DOHH2 (cell line): Measurements from ENCODE around the gene THAP4.

Experiments
- H3F3A ChIP-seq: fragments of 200-600 bp; sonication (generic), shearing (Covaris generic); 2 replicates; pipeline ENCODE4 v1.6.0; 2016; ENCODE audit warnings: antibody characterized with exemption, mild to moderate bottlenecking; ENCODE audit not compliant: control insufficient read depth, insufficient read depth
- H3K27ac ChIP-seq: fragments of 200-600 bp; sonication (generic); 2 replicates; pipeline ENCODE4 v1.5.1; 2014; ENCODE audit warnings: low read depth, mild to moderate bottlenecking, low read length, moderate library complexity
- H3K27me3 ChIP-seq: fragments of 200-600 bp; sonication (generic); 2 replicates; pipeline ENCODE4 v1.6.1; 2014; ENCODE audit warnings: mild to moderate bottlenecking, low read length, mixed read lengths; ENCODE audit not compliant: control insufficient read depth
- H3K36me3 ChIP-seq: fragments of 200-600 bp; sonication (generic); 2 replicates; pipeline ENCODE4 v1.6.1; 2014; ENCODE audit warnings: mild to moderate bottlenecking, low read length, moderate library complexity, mixed read lengths; ENCODE audit not compliant: control insufficient read depth
- H3K4me1 ChIP-seq: fragments of 200-600 bp; sonication (generic); 2 replicates; pipeline ENCODE4 v1.6.1; 2014; ENCODE audit warnings: mild to moderate bottlenecking, low read length, mixed read lengths; ENCODE audit not compliant: control insufficient read depth
- H3K4me2 ChIP-seq: fragments of 200-600 bp; sonication (generic); 2 replicates; pipeline ENCODE4 v1.6.0; 2014; ENCODE audit warnings: mild to moderate bottlenecking, low read length, moderate library complexity
- H3K4me3 ChIP-seq: fragments of 200-600 bp; sonication (generic); 2 replicates; pipeline ENCODE4 v1.5.1; 2014; ENCODE audit warnings: mild to moderate bottlenecking, low read length, mixed read lengths
- H3K79me2 ChIP-seq: fragments of 200-600 bp; sonication (generic); 2 replicates; pipeline ENCODE4 v1.6.1; 2014; ENCODE audit warnings: mild to moderate bottlenecking, low read length, mixed read lengths; ENCODE audit not compliant: control insufficient read depth
- H3K9me2 ChIP-seq: fragments of 200-600 bp; sonication (generic); replicated peaks from 2 replicates; pipeline ENCODE4 v1.6.1; 2014; ENCODE audit warnings: mild to moderate bottlenecking, low read length, mixed read lengths; ENCODE audit not compliant: control insufficient read depth
- H3K9me3 ChIP-seq: fragments of 200-600 bp; sonication (generic); 2 replicates; pipeline ENCODE4 v1.6.1; 2014; ENCODE audit warnings: antibody characterized with exemption, low read length, mixed read lengths; ENCODE audit not compliant: control insufficient read depth, insufficient read depth
- H4K20me1 ChIP-seq: fragments of 200-600 bp; sonication (generic); 2 replicates; pipeline ENCODE4 v1.6.0; 2014; ENCODE audit warnings: low read depth, mild to moderate bottlenecking, antibody characterized with exemption, low read length, moderate library complexity; ENCODE audit not compliant: control insufficient read depth, insufficient read depth
- EZH2phosphoT487 ChIP-seq: fragments of 200-600 bp; sonication (generic); IDR thresholded peaks from 2 replicates; pipeline ENCODE4 v1.6.1; 2017; ENCODE audit warnings: borderline replicate concordance, mild to moderate bottlenecking, antibody characterized with exemption, low read length, moderate library complexity, mixed read lengths
- TF ChIP-seq, protein P1 (sequence below): fragments of 200-600 bp; sonication (generic); IDR thresholded peaks from one replicate; pipeline ENCODE4 v1.5.1; 2014; ENCODE audit warnings: antibody characterized with exemption, mild to moderate bottlenecking, low read depth, low read length; ENCODE audit not compliant: poor library complexity, severe bottlenecking

The THAP4 gene

DNA sequence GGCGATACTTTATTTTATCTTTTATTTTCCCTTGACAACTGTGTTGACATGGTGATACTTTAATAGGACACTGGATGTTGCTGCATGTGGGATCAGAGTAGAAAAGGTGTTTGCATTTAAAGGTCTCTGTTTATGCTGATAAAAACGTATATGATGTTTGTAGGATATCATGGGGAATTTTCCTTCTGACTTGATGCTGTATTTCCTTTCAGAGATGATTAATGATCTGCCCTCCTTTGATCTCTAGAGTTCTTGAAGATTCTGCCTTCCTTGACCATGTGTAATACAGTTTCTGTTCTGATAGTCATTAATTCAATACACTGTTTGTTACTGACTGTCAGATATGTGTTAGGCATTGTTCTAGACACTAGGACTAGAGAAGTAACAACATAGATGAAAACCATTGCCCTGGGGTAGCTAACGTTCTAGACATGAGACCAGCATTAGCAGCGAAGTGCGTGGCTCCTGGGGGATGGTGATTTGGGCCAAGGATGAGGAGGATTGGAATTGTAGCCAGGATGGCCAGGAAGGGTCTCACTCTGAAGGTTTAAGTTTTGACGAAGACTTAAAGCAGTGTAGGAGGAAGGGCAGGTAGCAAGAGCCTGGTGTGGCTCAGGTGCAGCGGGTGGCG is 3.3 kb upstream of the THAP4 start:
- Histone ChIP-seq H3K4me3 (no peak overlapping the region), H3K9me3 (peaks cover 14% of the 10 kb centered on the region), H3K27me3 (no peaks in the 10 kb centered on the region), H3K4me2 (0 out of 2 replicates have a peak overlapping the region, but pooled peaks have one; percentile 6), H3F3A (peaks cover 5% of the 10 kb centered on the region; the same call in 1 of the 2 replicates), H3K27ac (no peak overlapping the region), H3K36me3 (peaks cover 36% of the 10 kb centered on the region), H4K20me1 (peaks cover 7% of the 10 kb centered on the region; the same call in 1 of the 2 replicates), H3K4me1 (peaks cover 25% of the 10 kb centered on the region), H3K9me2 (no peaks in the 10 kb centered on the region), H3K79me2 (peaks cover 89% of the 10 kb centered on the region)
- TF ChIP-seq EZH2phosphoT487, result no peak

DNA sequence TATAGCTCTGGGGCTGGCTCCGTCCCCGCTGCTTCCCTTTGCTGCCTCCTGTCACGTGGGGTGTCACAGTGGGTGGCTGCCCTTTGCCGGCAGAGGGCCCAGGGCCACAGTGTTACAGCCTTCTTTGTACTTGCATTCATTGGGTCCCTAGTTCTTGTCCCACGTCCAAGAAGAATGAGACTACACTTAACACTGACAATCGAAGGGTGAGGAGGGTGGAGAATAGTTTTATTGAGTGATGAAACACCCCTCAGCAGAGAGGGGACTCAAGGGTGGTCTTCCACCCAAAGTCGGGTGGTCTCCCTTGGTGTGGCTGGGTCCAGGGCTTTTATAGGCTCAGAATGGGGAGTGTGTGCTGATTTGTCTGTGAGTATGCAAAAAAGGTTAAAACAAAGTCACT is 2.4 kb upstream of the THAP4 start:
- no peaks in the 10 kb centered on the region for H3K27me3 ChIP-seq
- peak overlapping the region; percentile 62; the same call in 1 of the 2 replicates for H3K4me2 ChIP-seq
- peaks cover 30% of the 10 kb centered on the region for H3K4me1 ChIP-seq
- H3K27ac ChIP-seq, result no peak overlapping the region
- H4K20me1 ChIP-seq, result peaks cover 7% of the 10 kb centered on the region; the same call in 1 of the 2 replicates
- peaks cover 40% of the 10 kb centered on the region for H3K36me3 ChIP-seq
- TF ChIP-seq, protein P1, sequence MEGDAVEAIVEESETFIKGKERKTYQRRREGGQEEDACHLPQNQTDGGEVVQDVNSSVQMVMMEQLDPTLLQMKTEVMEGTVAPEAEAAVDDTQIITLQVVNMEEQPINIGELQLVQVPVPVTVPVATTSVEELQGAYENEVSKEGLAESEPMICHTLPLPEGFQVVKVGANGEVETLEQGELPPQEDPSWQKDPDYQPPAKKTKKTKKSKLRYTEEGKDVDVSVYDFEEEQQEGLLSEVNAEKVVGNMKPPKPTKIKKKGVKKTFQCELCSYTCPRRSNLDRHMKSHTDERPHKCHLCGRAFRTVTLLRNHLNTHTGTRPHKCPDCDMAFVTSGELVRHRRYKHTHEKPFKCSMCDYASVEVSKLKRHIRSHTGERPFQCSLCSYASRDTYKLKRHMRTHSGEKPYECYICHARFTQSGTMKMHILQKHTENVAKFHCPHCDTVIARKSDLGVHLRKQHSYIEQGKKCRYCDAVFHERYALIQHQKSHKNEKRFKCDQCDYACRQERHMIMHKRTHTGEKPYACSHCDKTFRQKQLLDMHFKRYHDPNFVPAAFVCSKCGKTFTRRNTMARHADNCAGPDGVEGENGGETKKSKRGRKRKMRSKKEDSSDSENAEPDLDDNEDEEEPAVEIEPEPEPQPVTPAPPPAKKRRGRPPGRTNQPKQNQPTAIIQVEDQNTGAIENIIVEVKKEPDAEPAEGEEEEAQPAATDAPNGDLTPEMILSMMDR, result no peak
- TF ChIP-seq EZH2phosphoT487, result no peak
- peak overlapping the region; percentile 89; the same call in 1 of the 2 replicates for H3K4me3 ChIP-seq
- peaks cover 5% of the 10 kb centered on the region; the same call in 1 of the 2 replicates for H3F3A ChIP-seq
- peaks cover 89% of the 10 kb centered on the region for H3K79me2 ChIP-seq
- H3K9me3 ChIP-seq, result peaks cover 14% of the 10 kb centered on the region
- no peaks in the 10 kb centered on the region for H3K9me2 ChIP-seq

DNA sequence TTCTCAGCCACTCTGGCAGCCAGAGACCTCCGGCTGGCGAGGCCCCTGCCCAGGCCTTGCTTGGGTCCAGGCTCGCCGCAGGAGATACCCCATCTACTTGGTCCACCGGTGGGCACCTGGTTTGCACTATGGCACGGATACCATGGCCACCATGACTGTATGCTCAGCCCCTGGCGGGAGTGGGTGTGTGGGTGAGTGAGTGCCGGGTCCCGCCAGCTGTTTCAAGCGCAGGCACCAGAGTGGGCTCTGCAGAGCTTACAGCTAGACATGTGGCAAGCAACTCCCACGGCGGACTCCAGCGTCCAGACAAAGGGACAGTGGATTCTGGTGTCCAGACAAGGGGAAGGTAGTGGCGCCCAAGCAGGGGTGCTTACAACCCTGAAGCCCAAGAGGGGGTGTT is 2.0 kb upstream of the THAP4 start:
- Histone ChIP-seq H3K9me3 (peaks cover 14% of the 10 kb centered on the region), H3K27me3 (no peaks in the 10 kb centered on the region), H3K79me2 (peaks cover 89% of the 10 kb centered on the region), H3K4me2 (peak overlapping the region; percentile 62), H3K27ac (no peak overlapping the region), H3K4me3 (peak overlapping the region; percentile 89), H3K9me2 (no peaks in the 10 kb centered on the region), H4K20me1 (peaks cover 7% of the 10 kb centered on the region; the same call in 1 of the 2 replicates), H3F3A (peaks cover 5% of the 10 kb centered on the region; the same call in 1 of the 2 replicates), H3K4me1 (peaks cover 30% of the 10 kb centered on the region), H3K36me3 (peaks cover 40% of the 10 kb centered on the region)
- TF ChIP-seq, protein P1, result no peak
- no peak for TF ChIP-seq EZH2phosphoT487
